Caco-2 (cell line): Measurements from ENCODE around the gene VAMP2. TPM values are rescaled to one million over a fixed set of nuclear protein-coding genes. Genes with fewer than 3 reads are reported as not detected.

Source experiments
- BruUV-seq: library from RNA; stranded (reverse); fragments of 400-500 nt; replicated peaks from 2 replicates; lab custom pipeline; 2021; lab: Mats Ljungman, UMichigan
- CTCF ChIA-PET: fragments of 300-600 bp; sonication (Branson Sonifier 250); formaldehyde crosslinking; loops from one replicate; lab custom pipeline; 2022; ENCODE audit warnings: antibody characterized with exemption; lab: Charles Lee
- POLR2A ChIA-PET: fragments of 300-600 bp; sonication (Branson Sonifier 250); formaldehyde crosslinking; loops from one replicate; lab custom pipeline; 2022; ENCODE audit warnings: antibody characterized with exemption; lab: Charles Lee
- DNase-seq, 2 experiments: peaks; one replicate each; pipeline versions ENCODE4 v3.0.0 to v3.0.0-alpha.2; 2020 to 2022
- H3K27me3 ChIP-seq: replicated peaks from 2 replicates; pipeline ENCODE4 v1.6.0; 2011; ENCODE audit warnings: low read length; ENCODE audit not compliant: control insufficient read depth, insufficient read depth
- H3K36me3 ChIP-seq: 2 replicates; pipeline ENCODE4 v1.5.1; 2011; ENCODE audit warnings: low read length; ENCODE audit not compliant: control insufficient read depth, insufficient read depth
- H3K4me1 ChIP-seq: fragments of 250-450 bp; sonication (Bioruptor Pico); 2 replicates; pipeline ENCODE4 v1.5.1; 2020; ENCODE audit warnings: mild to moderate bottlenecking
- H3K4me3 ChIP-seq: 2 replicates; pipeline ENCODE4 v1.5.1; 2011; ENCODE audit warnings: low read depth, mild to moderate bottlenecking, control low read depth, low read length
- H3K9me3 ChIP-seq: fragments of 250-450 bp; sonication (Bioruptor Pico); 2 replicates; pipeline ENCODE4 v1.5.1; 2020; ENCODE audit warnings: mild to moderate bottlenecking, moderate library complexity
- H3K27ac Mint-ChIP-seq: one replicate; pipeline ENCODE4 v1.8.0; 2022; ENCODE audit warnings: mixed read lengths; ENCODE audit not compliant: unreplicated experiment
- H3K27me3 Mint-ChIP-seq: one replicate; pipeline ENCODE4 v1.8.0; 2022; ENCODE audit warnings: mixed read lengths; ENCODE audit not compliant: insufficient read depth, unreplicated experiment
- H3K36me3 Mint-ChIP-seq: one replicate; pipeline ENCODE4 v1.8.0; 2022; ENCODE audit warnings: mild to moderate bottlenecking, mixed read lengths; ENCODE audit not compliant: insufficient read depth, unreplicated experiment
- H3K4me1 Mint-ChIP-seq: one replicate; pipeline ENCODE4 v1.8.0; 2022; ENCODE audit warnings: low read depth, mixed read lengths; ENCODE audit not compliant: unreplicated experiment
- H3K4me3 Mint-ChIP-seq: one replicate; pipeline ENCODE4 v1.8.0; 2022; ENCODE audit warnings: mild to moderate bottlenecking, moderate library complexity, mixed read lengths; ENCODE audit not compliant: unreplicated experiment
- H3K9me3 Mint-ChIP-seq: one replicate; pipeline ENCODE4 v1.8.0; 2022; ENCODE audit warnings: mixed read lengths; ENCODE audit not compliant: unreplicated experiment
- intact Hi-C: fragments of 100-400 bp; cut with micrococcal nuclease; formaldehyde crosslinking; loops from one replicate; pipeline ENCODE4 v1.10.0; 2022; ENCODE audit not compliant: unreplicated experiment
- total RNA-seq: library from RNA; stranded (reverse); gene quantifications from 2 replicates; pipeline ENCODE4 v1.2.3, GENCODE V29; 2022
- TF ChIP-seq, protein P1 (sequence below), 2 experiments: fragments of 200-600 bp in 1 of 2; IDR thresholded peaks; 1 replicate in 1 of 2; 2 replicates in 1 of 2; pipeline versions ENCODE4 v1.5.1 to v1.8.0; 2011 to 2022; ENCODE audit warnings: antibody characterized with exemption in 1 of 2, control low read depth in 1 of 2, inconsistent platforms in 1 of 2, low read depth in 1 of 2, low read length in 1 of 2, mild to moderate bottlenecking in 1 of 2, moderate library complexity in 1 of 2; ENCODE audit not compliant: insufficient read depth in 1 of 2, severe bottlenecking in 1 of 2, unreplicated experiment in 1 of 2

VAMP2 gene
- total RNA-seq, 1 experiment from 2014 or later, result 10.5 TPM

DNA sequence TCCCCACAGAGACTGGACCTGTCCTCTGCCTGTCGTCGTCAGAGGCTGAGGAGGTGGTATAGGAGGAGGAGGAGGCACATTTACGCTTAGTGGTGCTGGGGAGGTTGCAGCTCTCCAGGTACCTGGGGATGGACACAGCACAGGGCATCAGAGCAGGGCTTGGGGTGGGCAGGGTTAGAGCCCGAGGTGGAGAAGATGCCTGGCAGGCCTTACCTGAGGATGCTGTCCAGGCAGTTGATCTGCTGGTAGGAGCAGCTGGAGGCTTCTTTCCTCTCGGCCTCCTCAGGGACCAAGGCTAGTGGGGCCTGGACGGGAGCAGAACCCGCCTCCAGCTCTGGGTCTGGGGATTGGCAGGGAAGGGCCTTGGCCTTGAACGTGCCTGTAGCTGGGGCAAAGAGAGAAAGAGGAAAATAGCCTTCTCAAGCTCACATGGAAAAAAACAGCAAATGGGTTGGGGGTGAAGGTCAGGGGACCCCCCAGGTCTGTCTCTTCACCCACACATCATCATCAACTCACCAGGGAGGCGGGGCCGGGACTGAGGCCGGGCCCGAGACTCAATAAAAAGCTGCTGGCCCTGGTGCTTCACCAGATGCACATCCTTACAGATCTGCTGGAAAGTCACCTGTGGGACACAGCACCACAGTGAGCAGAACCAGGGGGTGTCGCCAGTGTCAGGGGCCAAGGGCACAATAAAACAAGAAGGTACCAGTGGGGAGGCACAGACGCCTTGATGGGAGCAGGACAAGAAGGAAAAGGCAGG, 16.2 kb downstream of the VAMP2 start:
- H3K4me1 ChIP-seq, result no peaks in the 10 kb centered on the region
- no peak overlapping the region for H3K4me3 ChIP-seq
- TF ChIP-seq, protein P1, sequence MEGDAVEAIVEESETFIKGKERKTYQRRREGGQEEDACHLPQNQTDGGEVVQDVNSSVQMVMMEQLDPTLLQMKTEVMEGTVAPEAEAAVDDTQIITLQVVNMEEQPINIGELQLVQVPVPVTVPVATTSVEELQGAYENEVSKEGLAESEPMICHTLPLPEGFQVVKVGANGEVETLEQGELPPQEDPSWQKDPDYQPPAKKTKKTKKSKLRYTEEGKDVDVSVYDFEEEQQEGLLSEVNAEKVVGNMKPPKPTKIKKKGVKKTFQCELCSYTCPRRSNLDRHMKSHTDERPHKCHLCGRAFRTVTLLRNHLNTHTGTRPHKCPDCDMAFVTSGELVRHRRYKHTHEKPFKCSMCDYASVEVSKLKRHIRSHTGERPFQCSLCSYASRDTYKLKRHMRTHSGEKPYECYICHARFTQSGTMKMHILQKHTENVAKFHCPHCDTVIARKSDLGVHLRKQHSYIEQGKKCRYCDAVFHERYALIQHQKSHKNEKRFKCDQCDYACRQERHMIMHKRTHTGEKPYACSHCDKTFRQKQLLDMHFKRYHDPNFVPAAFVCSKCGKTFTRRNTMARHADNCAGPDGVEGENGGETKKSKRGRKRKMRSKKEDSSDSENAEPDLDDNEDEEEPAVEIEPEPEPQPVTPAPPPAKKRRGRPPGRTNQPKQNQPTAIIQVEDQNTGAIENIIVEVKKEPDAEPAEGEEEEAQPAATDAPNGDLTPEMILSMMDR (IDR thresholded peaks at IDR 0.05; ENCODE audit: insufficient read depth in 1 of 2, low read depth in 1 of 2, low read length in 1 of 2, severe bottlenecking in 1 of 2, unreplicated experiment in 1 of 2), result no peak
- no peaks in the 10 kb centered on the region for H3K9me3 Mint-ChIP-seq
- intact Hi-C loops, result no loop called here
- no peaks in the 10 kb centered on the region for H3K4me1 Mint-ChIP-seq
- no peak overlapping the region for H3K4me3 Mint-ChIP-seq
- no peaks in the 10 kb centered on the region for H3K9me3 ChIP-seq
- peaks cover 21% of the 10 kb centered on the region for H3K36me3 Mint-ChIP-seq
- no peaks in the 10 kb centered on the region for H3K27me3 Mint-ChIP-seq
- H3K27ac Mint-ChIP-seq, result no peak overlapping the region
- no peak for DNase-seq
- no TSS peak for BruUV-seq
- no peaks in the 10 kb centered on the region for H3K27me3 ChIP-seq
- H3K36me3 ChIP-seq, result no peaks in the 10 kb centered on the region
- ChIA-PET POLR2A (no interaction called here), CTCF (no interaction called here)

DNA sequence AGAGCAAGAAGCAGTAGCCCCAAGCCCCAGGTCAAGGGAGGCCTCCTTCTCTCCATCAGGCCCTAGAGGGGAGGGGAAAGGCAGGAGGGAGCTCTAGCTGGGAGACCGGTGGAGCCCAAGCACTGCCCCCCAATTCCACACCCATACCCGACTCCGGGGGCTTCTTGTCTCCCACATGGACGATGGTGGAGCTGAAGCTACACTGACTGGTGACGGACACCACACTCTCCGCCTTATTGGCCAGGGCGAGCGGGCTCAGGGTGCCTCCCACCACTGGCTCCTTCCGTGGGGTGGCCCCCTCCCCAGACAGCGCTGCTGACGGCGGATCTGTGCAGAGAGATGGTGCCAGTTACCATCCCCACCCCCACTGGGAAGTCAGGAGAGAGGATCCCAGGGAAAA, 16.9 kb downstream of the VAMP2 start:
- no TSS peak for BruUV-seq
- no peak overlapping the region for H3K27ac Mint-ChIP-seq
- H3K4me1 Mint-ChIP-seq, result no peaks in the 10 kb centered on the region
- Histone ChIP-seq H3K4me3 (no peak overlapping the region), H3K27me3 (no peaks in the 10 kb centered on the region), H3K4me1 (no peaks in the 10 kb centered on the region), H3K36me3 (no peaks in the 10 kb centered on the region), H3K9me3 (no peaks in the 10 kb centered on the region)
- ChIA-PET CTCF (no interaction called here), POLR2A (no interaction called here)
- TF ChIP-seq, protein P1 (IDR thresholded peaks at IDR 0.05; ENCODE audit: insufficient read depth in 1 of 2, low read depth in 1 of 2, low read length in 1 of 2, severe bottlenecking in 1 of 2, unreplicated experiment in 1 of 2), result no peak
- intact Hi-C loops, result no loop called here
- H3K27me3 Mint-ChIP-seq, result no peaks in the 10 kb centered on the region
- H3K4me3 Mint-ChIP-seq, result no peak overlapping the region
- peaks cover 21% of the 10 kb centered on the region for H3K36me3 Mint-ChIP-seq
- no peak for DNase-seq
- H3K9me3 Mint-ChIP-seq, result no peaks in the 10 kb centered on the region

DNA sequence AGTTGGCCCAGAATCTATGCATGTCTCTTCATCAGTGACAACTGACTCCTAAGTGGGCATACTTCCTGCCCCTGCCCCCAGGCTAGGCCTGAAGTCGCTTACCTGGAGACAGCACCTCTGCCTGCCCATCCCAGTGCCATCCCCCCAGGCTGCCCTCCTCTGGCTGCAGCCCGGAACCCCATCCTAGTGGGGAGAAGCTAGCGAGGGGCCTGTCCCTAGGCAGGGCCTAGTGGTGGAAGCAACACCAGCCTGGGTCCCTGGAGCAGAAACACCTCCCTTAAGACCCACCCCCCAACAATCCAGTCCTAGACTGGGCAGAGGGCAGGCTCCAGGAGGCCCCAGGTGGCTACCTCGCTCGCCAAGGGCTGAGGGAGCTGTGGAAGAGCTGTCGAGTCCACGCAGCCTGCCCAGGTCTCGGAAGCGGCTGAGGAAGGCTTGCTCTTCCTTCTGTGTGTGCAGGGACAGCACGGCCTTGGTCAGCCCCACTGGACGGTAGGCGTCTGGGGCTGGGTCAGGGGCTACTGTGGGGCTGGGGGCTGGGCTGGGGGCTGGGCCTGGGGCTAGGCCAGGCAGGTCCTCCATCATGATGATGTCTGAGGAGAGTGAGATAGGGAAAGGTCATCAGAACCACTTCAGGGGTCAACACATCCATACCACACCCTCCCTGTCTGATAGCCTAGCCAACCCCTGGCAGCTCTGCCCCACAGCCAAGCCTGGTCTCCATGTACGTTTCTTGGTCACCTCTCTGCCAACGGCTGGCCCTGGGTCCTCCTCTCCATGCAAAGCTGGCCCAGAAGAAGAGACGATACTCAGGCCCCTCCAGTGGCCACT, 18.1 kb downstream of the VAMP2 start:
- Mint-ChIP-seq H3K4me1 (no peaks in the 10 kb centered on the region), H3K27me3 (no peaks in the 10 kb centered on the region), H3K4me3 (no peak overlapping the region), H3K27ac (no peak overlapping the region), H3K9me3 (no peaks in the 10 kb centered on the region), H3K36me3 (peaks cover 29% of the 10 kb centered on the region)
- POLR2A ChIA-PET, result no interaction called here
- TF ChIP-seq, protein P1 (IDR thresholded peaks at IDR 0.05; ENCODE audit: insufficient read depth in 1 of 2, low read depth in 1 of 2, low read length in 1 of 2, severe bottlenecking in 1 of 2, unreplicated experiment in 1 of 2), result no peak
- Histone ChIP-seq H3K36me3 (no peaks in the 10 kb centered on the region), H3K4me3 (no peak overlapping the region), H3K9me3 (no peaks in the 10 kb centered on the region), H3K27me3 (no peaks in the 10 kb centered on the region), H3K4me1 (peaks cover 3% of the 10 kb centered on the region; the same call in 1 of the 2 replicates)
- CTCF ChIA-PET, result no interaction called here
- intact Hi-C loops, result no loop called here
- BruUV-seq, result no TSS peak
- DNase-seq, result no peak
